ENCODE results near the gene NPTN.

Gene NPTN

DNA sequence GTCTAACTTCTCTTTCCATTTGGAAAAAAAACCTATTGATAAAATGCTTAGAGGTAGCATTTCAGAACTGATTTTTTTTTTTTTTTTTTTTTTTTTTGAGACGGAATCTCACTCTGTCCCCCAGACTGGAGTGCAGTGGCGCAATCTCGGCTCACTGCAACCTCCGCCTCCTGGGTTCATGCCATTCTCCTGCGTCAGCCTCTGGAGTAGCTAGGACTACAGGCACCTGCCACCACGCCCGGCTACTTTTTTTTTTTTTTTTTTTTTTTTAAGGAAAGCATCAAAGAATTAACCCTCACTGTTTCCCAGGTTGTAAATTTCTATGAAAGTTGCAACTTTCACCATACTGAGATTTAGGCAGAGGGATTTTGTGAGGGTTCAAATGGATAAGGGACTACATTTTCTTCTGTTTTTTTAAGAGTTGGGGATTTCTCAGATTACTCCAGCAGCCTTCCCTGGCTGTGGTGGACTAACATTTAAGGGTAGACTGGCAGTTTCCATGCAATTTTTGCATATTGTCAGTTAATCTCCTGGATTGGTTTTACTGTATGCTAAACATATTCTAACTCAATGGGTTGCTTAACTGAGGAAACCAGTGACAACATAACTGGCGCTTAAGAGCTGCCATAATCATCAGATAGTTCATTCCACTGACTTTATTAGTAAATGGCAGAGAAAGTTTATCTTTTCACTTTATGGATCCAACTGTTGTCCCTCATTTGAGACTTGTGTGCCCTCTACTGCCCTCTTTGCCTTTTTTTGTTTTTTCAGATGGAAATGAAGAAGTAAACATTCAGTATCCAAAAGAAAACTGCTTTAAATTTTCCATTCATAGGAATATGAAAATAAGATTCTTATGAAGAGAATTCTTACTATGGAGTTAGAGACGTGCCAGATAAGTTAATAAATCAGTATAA, 93.7 kb downstream of the NPTN start:
- H3K27me3 Mint-ChIP-seq: no peaks in the 10 kb centered on the region
- DNase-seq (no peak), ATAC-seq (no peak)
- no peak overlapping the region for H3K4me3 Mint-ChIP-seq
- no peak overlapping the region for H3K27ac Mint-ChIP-seq
- no peaks in the 10 kb centered on the region for H3K9me3 Mint-ChIP-seq
- no peaks in the 10 kb centered on the region for H3K4me1 Mint-ChIP-seq

DNA sequence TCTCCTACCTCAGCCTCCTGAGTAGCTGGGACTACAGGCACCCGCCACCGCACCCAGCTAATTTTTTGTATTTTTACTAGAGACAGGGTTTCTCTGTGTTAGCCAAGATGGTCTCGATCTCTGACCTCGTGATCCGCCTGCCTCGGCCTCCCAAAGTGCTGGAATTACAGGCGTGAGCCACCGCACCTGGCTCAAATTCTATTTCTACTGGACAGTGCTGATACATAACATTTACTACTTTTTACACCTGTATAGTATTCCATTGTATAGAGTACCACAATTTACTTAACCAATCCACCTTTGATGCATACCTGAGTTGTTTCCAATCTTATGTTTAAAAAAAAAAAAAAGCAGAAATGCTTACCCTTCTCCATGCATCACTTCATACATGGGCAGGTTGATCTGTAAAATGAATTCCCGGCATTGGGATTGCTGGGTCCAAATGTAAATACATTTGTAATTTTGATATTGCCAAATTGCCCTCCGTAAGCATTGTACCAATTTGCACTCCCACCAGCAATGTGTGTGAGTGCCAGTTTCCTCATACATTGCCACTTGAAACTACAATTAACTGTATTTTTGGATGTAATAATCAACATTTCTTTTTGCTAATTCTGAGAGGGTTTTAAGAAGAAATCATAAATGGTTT, 94.5 kb downstream of the NPTN start:
- no peak overlapping the region for H3K27ac Mint-ChIP-seq
- DNase-seq (no peak), ATAC-seq (no peak)
- H3K9me3 Mint-ChIP-seq: no peaks in the 10 kb centered on the region
- no peak overlapping the region for H3K4me3 Mint-ChIP-seq
- no peaks in the 10 kb centered on the region for H3K4me1 Mint-ChIP-seq
- H3K27me3 Mint-ChIP-seq: no peaks in the 10 kb centered on the region

DNA sequence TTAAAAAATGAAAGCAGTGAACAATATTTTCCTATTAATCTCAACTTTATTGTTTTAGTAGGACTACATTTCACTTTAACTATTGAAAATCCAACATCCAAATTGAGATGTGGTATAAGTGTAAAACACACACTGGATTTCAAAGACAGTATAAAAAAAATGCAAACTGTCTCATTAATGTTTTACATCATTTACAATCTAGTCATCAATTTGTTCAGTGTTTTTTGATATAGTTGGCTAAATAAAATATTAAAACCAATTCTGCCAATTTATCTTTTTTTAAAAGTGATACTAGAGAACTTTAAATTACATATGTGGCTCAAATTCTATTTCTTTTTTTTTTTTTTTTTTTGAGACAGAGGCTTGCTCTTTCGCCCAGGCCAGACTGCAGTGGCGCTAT, 95.1 kb downstream of the NPTN start:
- no peaks in the 10 kb centered on the region for H3K4me1 Mint-ChIP-seq
- no peaks in the 10 kb centered on the region for H3K9me3 Mint-ChIP-seq
- H3K27ac Mint-ChIP-seq: no peak overlapping the region
- no peak overlapping the region for H3K4me3 Mint-ChIP-seq
- DNase-seq (no peak), ATAC-seq (no peak)
- no peaks in the 10 kb centered on the region for H3K27me3 Mint-ChIP-seq

DNA sequence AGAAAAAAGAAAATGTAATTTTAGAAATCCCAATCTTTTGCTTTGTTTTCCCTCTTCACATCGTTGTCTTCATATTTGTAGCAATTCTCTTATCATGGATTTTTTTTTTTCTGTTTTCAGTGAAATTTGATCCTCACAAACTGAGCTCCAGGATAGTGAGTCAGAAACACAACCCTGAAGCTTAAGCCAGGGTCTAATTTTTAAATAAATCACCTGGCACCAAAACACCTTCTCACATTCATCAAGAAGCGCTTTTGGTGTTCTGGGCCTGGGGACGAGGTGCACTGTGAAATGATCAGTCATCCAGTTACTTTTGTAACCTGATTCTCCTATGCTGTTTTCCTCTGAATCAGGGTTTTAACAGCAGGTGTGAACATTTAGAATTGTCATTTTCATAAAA, 102.5 kb downstream of the NPTN start:
- Mint-ChIP-seq H3K27me3 (peaks cover 8% of the 10 kb centered on the region), H3K9me3 (peaks cover 0 to 4% of the 10 kb centered on the region in 2 donors), H3K27ac (no peak overlapping the region), H3K4me3 (no peak overlapping the region), H3K4me1 (no peaks in the 10 kb centered on the region)
- DNase-seq: no peak
- ATAC-seq: no peak

DNA sequence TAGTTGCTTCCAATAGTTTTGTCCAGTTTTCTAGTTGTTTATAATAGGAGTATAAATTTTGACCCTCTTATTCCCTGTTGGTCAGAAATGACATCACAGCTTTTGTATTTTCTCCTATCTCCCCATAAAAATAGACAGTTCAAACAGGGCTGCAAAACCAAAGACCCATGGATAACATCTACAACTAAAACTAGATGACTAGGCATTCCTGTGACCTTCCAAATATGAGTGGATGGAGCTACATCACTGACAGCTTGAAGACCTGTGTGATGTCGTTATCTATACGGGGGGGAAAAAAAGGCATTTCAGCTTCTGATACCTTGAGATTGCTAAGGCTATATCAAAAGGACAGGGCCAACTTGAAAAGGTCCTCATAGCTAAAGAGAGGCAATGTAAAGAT, 105.6 kb downstream of the NPTN start:
- peaks cover 8% of the 10 kb centered on the region for H3K27me3 Mint-ChIP-seq
- H3K4me3 Mint-ChIP-seq: no peak overlapping the region
- no peak overlapping the region for H3K27ac Mint-ChIP-seq
- DNase-seq: no peak
- H3K4me1 Mint-ChIP-seq: no peaks in the 10 kb centered on the region
- peaks cover 0 to 4% of the 10 kb centered on the region in 2 donors for H3K9me3 Mint-ChIP-seq
- no peak for ATAC-seq

DNA sequence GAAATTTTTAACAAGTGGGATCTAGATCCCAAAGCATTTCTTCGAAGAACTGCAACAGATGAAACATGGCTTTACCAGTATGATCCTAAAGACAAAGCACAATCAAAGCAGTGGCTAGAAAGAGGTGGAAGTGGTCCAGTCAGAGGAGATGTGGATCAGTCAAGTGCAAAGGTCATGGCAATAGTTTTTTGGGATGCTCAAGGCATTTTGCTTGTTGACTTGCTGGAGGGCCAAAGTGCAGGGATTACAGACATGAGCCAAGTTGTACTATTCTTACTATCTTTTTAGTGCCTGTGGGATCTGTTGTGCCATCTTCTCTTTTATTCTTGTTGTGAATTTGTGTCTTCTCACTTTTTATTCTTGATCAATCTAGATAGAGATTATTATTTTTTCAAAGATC, 108.3 kb downstream of the NPTN start:
- H3K27ac Mint-ChIP-seq: no peak overlapping the region
- DNase-seq (no peak), ATAC-seq (no peak)
- peaks cover 8% of the 10 kb centered on the region for H3K27me3 Mint-ChIP-seq
- no peaks in the 10 kb centered on the region for H3K4me1 Mint-ChIP-seq
- peaks cover 0 to 4% of the 10 kb centered on the region in 2 donors for H3K9me3 Mint-ChIP-seq
- H3K4me3 Mint-ChIP-seq: no peak overlapping the region

DNA sequence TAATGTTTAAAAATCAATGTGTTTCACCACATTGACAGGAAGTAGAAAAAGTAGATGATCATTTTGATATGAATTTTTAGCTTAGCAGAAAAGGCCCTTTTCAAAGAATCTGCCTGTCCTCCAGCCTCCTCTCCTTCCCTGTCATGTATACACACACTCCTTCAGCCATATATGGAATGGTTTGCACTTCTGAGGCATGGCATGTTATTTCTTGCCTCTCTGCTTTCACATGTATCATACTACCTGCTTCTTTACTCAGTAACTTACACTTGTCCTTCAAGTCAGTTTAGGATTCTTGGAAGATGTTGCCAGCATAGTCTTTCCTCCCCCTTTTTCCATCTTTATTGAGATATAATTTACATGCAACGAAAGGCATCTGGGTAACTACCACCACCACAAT, 111.2 kb downstream of the NPTN start:
- peaks cover 0 to 4% of the 10 kb centered on the region in 2 donors for H3K9me3 Mint-ChIP-seq
- H3K27me3 Mint-ChIP-seq: peaks cover 17% of the 10 kb centered on the region
- ATAC-seq: no peak
- H3K4me3 Mint-ChIP-seq: no peak overlapping the region
- H3K27ac Mint-ChIP-seq: no peak overlapping the region
- DNase-seq: no peak
- H3K4me1 Mint-ChIP-seq: no peaks in the 10 kb centered on the region

DNA sequence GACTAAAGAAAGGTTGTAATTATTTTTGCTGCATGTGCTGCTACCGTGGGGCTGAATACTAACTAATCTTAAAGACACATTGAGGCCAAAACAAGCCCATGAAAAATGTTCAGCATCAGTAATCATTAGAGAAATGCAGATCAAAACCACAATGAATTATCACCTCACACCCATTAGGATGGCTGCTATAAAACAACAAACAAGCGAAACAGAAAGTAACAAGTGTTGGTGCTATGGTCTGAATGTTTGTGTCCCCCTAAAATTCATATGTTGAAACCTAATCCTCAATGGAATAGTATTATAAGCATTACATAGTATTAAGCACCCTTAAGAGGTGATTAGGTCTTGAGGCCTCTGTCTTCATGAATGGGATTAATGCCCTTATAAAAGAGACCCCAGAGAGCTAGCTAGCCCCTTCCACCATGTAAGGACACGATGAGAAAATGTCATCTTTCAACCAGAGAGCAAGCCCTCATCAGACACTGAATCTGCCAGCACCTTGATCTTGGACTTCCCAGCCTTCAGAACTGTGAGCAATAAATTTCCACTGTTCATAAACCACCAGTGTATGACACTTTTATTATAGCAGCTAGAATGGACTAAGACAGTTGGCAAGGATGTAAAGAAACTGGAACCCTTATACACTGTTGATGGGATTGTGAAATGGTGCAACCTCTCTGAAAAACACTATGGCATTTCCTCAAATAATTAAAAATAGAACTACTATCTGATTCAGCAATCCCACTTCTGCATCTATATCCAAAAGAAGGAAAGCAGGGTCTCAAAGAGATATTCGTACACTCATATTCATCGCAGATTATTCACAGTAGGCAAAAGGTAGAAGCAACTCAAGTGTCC, 114.1 kb downstream of the NPTN start:
- no peak overlapping the region for H3K4me3 Mint-ChIP-seq
- no peaks in the 10 kb centered on the region for H3K4me1 Mint-ChIP-seq
- no peak for DNase-seq
- peaks cover 9% of the 10 kb centered on the region for H3K27me3 Mint-ChIP-seq
- ATAC-seq: no peak
- no peak overlapping the region for H3K27ac Mint-ChIP-seq
- no peaks in the 10 kb centered on the region for H3K9me3 Mint-ChIP-seq

DNA sequence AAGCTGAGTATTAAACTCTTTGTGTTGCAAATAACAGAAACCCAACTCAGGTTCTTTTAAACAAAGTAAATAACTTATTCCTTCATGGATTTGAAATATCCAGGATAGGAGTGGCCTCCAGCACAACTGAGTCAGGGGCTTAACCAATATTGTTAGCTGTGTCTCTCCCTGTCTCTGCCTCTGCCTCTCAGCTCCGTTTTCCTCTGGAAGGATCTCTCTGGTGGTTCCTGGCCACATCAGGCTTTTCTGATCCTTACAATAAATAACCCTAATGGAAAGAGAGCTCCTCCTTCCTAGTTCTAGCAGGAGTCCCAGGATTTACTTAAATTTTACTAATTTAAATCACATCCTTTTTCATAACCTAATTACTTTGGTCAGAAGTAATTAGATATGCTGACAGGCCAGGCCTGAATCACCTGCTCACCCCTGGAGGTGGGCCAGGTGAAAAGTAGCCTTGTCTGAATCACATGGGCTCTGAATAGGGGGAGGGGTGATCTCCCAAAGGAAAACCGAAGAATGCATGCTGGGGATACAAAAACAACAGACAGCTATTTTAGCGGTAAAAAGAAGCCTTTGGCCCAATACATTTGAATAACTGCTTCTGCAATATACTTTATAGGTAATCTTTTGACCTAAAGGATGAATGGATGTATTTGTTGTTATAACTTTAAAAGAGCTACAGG, 114.9 kb downstream of the NPTN start:
- no peaks in the 10 kb centered on the region for H3K4me1 Mint-ChIP-seq
- DNase-seq: no peak
- no peak overlapping the region for H3K27ac Mint-ChIP-seq
- no peaks in the 10 kb centered on the region for H3K9me3 Mint-ChIP-seq
- no peak for ATAC-seq
- peaks cover 9% of the 10 kb centered on the region for H3K27me3 Mint-ChIP-seq
- H3K4me3 Mint-ChIP-seq: no peak overlapping the region

DNA sequence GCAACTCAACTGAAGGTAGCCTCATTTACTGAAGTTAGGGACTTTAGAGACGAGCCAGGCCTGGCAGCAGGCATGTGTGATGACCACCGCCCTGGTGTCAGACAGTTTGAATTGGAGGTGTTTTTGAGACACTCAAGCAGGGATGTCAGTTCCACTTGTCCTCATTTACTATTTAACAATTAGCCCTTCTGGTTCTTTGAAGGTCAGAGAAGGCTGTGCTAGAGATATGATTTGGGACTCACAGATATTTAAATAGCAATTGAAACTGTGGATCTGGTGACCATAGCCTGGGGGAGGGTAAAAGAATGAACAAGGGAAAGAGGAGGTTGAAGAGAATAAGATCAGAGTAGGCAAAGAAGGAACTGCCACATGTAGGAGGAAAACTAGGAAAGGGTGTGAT, 115.6 kb downstream of the NPTN start:
- no peak overlapping the region for H3K4me3 Mint-ChIP-seq
- no peaks in the 10 kb centered on the region for H3K4me1 Mint-ChIP-seq
- ATAC-seq (no peak), DNase-seq (no peak)
- H3K9me3 Mint-ChIP-seq: no peaks in the 10 kb centered on the region
- H3K27me3 Mint-ChIP-seq: peaks cover 9% of the 10 kb centered on the region
- no peak overlapping the region for H3K27ac Mint-ChIP-seq

DNA sequence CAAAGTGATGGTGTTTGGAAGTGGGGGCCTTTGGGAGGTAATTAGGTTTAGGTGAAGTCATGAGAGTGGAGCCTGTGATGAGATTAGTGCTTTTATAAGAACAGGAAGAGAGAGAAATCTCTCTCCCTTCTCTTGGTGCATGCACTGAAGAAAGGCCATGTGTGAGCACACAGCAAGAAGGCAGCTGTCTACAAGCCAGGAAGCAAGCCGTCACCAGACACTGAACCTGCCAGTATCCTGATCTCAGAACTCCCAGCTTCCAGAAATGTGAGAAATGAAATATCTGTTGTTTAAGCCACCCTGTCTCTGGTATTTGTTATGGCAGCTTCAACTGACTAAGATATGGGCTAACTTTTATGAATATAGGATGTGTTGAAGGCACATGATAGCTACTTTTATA, 117.7 kb downstream of the NPTN start:
- DNase-seq (no peak), ATAC-seq (no peak)
- peaks cover 9% of the 10 kb centered on the region for H3K27me3 Mint-ChIP-seq
- H3K4me1 Mint-ChIP-seq: no peaks in the 10 kb centered on the region
- no peaks in the 10 kb centered on the region for H3K9me3 Mint-ChIP-seq
- no peak overlapping the region for H3K4me3 Mint-ChIP-seq
- H3K27ac Mint-ChIP-seq: no peak overlapping the region

Data from stimulated activated naive CD8-positive, alpha-beta T cell treated with anti-CD3 and anti-CD28 coated beads, Interleukin-15, amount 100 ng/mL, for 72 hours (primary cell).